Stimulated activated CD8-positive, alpha-beta memory T cell treated with anti-CD3 and anti-CD28 coated beads, Interleukin-7, amount 100 ng/mL, for 4 hours (primary cell): ENCODE measurements around the gene FAM25C.
"Not testable (repeated sequence)": the region's sequence is repeated elsewhere in the genome, so short reads cannot be mapped to it uniquely, and the experiment has no call there.

ENCODE experiments used
- DNase-seq, 2 donors: peaks; one replicate each; pipeline ENCODE4 v3.0.0-alpha.2; 2020; ENCODE audit warnings: low read depth in 2 of 2

Gene FAM25C

DNA sequence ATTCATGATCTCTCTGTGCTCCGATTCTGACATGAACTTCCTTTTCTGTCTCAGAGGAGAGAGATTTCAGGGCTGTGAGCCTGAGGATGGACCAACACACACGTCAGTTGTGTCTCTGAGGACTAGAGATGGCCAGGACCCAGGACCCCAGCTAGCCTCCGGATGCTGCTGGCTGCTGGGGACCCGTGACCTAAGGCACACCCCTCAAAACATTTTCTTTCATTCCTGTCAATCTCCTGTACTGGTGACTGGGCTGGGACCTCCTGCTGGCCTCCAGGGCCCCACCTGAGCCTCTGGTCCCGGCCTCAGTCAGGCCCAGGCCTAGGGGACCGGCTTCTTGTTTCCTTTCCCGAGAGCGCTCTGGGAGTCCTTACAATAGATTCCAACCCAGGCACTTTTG, 42.4 kb downstream of the FAM25C start:
- DNase-seq = not testable (repeated sequence)

DNA sequence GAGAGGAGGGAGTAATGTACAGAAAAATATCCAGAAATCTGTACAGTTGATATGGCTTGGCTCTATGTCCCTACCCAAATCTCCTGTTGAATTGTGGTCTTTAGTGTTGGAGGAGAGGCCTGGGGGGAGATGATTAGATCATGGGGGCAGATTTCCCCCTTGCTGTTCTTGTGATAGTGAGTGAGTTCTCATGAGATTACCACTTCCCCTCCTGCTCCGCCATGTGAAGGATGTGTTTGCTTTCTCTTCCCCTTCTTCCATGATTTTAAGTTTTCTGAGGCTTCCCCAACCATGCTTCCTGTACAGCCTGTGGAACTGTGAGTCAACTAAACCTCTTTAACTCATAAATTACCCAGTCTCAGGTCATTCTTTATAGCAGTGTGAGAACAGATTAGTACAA, 52.2 kb downstream of the FAM25C start:
- not testable (repeated sequence) for DNase-seq
